Measurements from ENCODE around the gene CORIN.

CORIN gene

DNA sequence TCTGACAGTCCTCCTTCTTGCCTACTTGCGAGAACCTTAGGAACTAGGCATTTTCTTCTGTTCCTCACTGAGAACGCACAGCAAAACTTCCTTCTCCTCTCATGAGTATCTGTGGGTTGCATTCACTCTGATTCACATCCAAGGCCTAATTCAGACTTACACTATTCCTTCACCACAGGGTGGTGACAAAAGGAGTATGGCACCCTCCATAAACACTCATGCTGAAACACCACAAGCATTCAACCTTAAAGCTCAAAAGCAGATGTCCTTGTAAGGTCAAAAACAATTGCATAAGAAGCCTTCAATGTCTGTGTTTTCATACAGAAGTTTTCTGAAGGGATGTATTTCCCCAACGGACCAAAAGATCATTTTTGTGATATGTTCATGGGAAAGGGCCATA, 147.3 kb downstream of the CORIN start:
- DNase-seq (ENCODE audit: low read depth in 2 of 2): no peak

DNA sequence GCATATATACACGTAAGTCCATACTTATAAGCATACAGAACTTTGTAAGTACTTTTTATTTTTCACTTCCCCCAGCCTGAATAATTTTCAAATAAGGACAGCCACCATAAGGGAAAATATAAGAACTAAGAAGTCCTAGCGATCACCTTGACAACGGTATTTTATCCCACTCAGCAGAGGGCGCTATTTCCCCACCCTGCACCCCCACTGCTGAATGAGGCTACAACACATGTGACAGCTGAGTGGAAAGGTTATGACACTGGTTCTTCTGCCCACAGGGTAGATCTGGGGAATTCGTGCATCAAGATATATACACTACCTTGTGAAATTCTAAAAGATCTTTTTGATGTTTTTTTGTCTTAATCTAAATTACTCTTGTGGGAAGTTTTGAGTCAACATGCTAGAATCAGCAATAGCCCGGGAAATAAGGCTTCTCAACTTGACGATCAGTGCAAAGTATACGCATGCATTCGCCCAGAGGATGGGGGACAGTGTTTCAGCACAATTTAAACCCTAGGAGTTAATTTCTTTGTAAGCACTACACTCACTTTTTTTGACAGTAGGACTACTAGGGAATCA, 151.5 kb downstream of the CORIN start:
- peak; percentile 31 to 40 for DNase-seq (ENCODE audit: low read depth in 2 of 2)

DNA sequence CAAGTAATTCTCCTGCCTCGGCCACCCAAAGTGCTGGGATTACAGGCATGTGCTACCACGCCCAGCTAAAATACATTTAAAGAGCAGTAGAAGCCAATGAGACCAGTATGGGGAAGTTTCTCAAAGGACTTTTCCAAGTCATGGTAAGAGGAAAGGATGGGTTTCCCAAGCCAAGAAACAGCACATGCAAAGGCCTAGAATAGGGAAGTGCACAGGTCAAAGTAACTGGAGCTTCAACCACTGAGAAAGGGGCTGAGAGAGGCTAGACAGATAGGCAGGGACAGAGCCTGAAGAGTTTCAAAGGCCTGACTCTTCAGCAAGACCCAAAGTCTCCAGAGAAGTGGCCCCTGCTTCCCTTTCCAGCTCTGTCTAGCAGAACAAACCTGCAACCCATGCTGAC, 162.1 kb downstream of the CORIN start:
- DNase-seq (ENCODE audit: low read depth in 2 of 2): no peak

DNA sequence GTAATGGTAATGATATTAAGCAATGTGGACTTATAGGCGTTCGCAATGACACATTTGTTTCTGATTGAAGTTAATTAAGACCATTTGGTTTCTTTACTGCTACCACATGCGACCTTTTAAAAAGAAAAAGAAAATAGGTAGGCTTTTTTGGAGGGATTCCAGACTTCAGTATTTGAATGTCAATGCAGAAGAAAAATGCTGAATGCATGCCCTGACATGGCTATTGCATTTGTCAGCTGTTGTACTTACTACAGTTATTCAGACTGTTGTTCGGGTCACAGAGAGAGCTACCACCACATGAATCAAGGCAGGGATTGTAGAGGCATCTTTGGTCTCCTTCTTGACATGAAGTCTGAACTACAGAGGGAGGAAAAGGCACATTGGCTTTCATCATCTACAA, 163.7 kb downstream of the CORIN start:
- no peak for DNase-seq (ENCODE audit: low read depth in 2 of 2)

DNA sequence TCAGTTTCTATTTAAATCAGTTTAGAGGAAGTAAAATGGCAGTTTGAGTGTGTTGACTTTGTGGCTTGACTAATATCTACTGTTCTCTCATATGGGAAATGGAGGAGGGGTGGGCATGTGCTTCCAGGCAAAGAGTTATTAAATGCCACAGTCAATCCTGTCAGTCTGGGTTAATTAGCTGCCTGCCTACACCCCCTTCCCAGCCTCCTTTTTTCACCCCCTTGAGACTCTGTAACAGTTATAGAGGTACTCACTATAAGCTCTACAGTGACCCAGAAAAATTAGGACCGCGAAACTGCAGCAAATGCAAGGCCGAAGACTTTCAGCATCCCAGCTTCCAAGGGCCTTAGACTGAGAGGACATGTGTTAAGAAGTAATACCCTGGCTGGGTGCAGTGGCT, 165.2 kb downstream of the CORIN start:
- DNase-seq (ENCODE audit: low read depth in 2 of 2): no peak

DNA sequence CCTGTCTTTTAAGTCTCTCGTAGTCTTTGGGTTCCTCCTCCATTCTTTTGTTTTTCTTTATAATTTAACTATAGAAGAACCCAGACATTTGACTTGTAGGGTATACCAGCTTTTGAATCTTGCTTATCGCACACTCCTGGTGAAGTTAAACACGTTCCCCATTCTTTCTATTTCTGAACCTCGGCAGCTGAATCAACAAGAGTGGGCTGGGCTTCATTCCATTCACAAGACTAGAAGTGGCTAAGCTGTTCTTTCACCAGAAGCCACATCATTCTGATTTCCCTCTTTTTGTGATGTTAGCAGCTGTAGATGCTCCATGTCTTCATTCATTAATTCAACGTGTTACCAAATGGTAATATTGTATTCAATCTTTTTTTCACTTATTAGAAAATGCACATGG, 167.9 kb downstream of the CORIN start:
- DNase-seq (ENCODE audit: low read depth in 2 of 2): no peak

DNA sequence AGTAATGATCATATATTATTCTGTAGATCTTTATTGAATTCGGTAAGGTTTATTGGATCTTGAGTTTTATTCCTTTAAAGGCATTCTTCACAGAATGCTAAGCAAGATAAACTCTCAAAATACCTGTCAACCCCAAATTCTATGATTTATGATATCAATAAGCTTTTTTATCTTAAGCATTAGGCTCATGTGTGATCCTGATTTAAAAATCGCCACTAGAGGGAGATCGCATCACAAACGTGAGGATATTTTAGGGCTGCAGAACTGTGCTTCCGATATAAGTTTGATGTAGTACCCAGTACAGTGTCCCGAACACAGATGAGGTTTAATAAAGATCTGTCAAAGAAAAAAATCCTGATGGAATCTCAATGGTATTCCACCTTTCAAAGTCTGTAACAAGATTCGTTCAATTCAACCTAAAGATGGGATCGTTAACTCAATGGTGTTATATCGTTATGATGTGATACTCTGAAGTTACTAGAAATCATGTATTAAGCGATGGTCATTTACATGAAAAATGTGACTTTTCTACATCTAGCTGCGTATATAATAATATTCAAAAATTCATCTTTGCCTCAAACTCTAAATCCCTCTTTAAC, 169.0 kb downstream of the CORIN start:
- no peak for DNase-seq (ENCODE audit: low read depth in 2 of 2)

DNA sequence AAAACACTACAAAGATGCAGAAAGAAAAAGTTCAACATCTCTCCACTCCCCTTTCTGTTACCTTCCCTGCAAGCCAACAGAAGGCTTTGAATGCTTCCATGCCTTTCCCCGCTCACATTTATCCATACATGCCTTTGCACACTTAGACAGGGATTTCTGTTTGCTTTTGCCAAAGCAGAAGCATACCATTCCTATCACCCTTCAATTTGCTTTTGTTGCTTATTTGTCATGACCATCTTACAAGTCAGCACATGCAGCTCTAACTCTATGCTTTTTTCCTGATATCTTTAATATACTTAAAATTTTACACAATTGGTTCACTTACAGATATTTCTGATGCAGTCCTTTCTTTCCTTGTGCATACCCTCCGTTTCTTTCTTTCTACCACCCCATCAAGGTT, 169.6 kb downstream of the CORIN start:
- DNase-seq (ENCODE audit: low read depth in 2 of 2): no peak

DNA sequence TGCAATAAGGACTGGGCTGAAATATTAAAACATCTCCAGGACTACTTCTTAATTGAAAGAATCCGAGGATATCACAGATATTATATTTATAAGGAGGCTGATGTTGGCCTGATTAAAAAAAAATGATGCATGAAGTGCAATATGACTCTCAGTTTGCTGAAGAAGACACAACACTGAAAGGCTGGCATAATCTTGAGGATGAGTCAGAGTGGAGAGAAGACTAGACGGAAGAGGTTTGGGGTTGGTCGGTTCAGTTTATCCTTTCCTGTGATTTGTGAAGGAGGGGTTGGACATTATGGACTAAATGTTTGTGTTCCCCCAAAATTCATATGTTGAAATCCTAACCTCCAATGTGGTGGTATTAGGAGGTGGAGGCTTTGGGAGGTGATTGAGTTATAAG, 170.3 kb downstream of the CORIN start:
- no peak for DNase-seq (ENCODE audit: low read depth in 2 of 2)

DNA sequence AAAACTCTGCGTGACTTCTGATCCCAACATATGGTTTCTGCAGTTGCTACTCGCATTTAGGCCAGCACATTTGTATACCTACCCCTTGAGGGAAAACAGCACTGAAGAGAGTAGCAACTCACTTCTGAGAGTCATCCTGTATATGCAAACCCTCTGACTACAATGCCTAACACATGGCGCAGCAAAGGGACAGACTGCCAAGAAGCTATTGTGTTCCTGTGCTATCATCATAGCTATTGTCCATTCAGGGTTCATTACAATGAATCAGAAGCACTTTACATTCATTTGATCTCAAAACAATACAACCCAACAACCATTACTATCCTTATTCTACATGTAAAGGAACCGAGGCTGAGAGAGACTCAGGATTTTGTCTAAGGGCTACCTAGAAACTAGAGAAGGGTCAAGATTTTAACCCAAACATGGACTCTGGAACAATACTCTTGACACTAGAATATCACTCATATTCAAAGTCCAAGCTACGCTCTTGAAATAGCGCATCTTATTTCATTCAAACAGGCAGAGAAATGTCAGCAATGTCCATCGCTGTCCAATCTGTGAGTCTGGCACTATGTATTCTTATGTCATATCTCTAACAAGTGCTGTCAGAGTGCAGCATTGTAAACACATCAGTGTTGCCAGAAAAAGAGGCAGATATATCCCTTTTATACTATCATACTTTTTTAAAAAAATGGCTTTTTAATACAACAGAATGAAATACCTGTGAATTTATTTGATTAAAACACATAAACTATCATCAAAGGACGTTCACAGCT, 173.6 kb downstream of the CORIN start:
- DNase-seq (ENCODE audit: low read depth in 2 of 2): no peak

DNA sequence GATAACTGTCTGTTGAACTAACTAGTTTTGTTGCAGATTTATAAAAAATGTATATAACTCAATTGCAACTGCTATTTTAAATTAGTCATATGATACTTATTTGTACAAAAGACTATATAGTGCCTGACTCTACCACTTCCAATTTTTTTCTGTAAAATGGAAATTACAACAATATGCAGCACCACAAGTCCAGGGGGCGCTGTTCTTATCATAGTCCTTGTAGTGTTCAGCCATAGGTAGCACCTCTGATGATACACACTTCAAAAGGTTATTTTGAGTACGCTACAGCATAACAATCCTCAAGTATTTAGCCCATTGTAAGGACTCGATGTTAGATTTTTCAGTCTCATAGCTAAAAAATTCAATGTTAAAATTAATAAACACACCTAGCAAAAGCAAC, 174.9 kb downstream of the CORIN start:
- DNase-seq (ENCODE audit: low read depth in 2 of 2): no peak

DNA sequence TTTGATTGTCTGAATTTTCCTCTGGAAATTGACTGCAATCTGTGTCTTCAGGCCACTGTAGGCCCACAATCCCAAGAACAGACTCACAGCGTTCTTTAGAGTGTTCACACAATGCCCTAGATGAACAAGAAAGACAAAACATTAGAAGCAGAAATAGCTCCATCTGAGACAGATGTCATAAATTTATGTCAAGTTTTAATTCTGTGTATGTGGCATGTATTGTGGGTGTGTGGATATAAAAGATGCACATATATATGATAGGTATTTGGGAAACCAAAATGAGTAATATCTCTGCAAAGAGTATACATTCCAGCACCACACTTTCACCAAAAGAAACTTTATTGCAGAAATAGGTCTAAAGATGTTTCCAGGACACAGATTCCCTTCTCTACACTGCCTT, 176.1 kb downstream of the CORIN start:
- no peak for DNase-seq (ENCODE audit: low read depth in 2 of 2)

DNA sequence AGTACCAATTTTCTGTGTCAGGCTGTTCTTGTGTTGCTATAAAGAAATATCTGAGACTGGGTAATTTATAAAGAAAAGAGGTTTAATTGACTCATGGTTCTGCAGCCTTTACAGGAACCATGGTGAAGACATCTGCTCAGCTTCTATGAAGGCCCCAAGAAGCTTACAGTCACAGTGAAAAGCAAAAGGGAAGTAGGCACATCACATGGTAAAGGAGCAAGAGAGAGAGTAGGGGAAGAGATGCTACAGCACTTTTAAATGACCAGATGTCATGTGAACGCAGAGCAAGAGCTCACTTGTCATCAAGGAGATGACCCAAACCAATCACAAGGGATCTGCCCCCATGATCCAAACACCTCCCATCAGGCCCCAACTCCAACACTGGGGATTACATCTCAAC, 178.5 kb downstream of the CORIN start:
- DNase-seq (ENCODE audit: low read depth in 2 of 2): no peak

DNA sequence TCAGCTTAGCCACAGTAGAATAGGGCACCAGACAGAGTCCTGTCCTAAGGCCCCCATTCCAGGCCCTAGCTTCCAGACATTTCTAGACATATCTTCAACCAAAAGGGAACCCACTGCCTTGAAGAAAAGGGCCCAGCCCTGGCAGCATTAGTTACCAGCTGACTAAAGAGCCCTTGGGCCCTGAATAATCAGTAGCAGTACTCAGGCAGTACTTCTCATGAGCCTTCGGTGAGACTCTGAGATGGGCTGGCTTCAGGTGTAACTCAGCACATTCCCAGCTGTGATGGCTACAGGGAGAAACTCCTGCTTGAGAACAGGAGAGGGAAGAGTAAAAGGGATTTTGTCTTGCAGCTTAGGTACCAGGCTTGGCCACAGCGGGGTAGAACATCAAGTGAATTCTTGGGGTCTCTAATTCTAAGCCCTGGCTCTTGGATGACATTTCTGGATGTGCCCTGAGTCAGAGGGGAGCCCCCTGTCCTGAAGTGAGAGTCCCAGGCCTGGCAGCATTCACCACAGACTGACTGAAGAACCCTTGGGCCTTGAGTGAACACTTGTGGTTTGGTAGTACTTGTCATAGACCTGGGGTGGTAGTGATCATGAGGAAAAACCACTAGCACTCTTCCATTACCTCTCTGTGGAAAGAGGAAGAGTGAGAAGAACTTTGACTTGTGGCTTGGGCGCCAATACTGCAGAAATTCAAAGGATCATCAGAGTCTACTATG, 182.7 kb downstream of the CORIN start:
- no peak for DNase-seq (ENCODE audit: low read depth in 2 of 2)

DNA sequence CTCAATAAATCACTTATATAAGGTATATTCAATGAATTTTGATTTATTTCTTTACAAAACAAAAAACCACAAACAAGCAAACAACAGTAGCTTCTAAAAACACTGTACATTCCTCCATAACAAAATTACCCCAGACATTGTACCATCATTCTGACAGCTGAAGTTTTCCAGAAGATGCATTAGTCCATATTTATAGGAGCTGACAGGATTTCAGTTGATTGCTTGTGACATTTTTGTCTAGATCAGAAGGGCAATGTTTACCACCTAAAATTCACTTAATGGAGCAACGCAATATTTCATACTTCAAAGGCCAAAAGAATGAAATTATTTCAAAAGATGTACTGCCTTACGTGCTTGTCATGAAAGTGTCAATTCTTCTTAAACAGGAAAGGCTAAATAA, 185.8 kb downstream of the CORIN start:
- no peak for DNase-seq (ENCODE audit: low read depth in 2 of 2)

DNA sequence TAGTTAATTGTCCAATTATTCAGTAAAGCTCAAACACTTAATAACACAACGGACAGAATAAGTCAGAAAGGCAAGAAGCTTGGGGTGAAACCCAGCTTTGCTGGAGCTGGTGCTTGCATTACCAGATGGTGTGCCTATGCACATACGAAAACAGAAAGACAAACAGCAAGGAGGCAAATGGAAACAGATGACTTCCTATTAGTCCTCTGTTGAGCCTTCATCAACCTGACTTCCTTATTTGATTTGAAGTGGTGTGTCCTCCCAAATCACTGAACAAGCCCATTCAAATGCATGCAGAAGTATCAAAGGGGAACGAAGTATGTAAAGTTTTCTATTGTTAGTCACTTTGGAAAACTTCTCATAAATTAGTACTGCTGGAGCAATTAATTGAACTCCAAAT, 186.6 kb downstream of the CORIN start:
- DNase-seq (ENCODE audit: low read depth in 2 of 2): no peak

DNA sequence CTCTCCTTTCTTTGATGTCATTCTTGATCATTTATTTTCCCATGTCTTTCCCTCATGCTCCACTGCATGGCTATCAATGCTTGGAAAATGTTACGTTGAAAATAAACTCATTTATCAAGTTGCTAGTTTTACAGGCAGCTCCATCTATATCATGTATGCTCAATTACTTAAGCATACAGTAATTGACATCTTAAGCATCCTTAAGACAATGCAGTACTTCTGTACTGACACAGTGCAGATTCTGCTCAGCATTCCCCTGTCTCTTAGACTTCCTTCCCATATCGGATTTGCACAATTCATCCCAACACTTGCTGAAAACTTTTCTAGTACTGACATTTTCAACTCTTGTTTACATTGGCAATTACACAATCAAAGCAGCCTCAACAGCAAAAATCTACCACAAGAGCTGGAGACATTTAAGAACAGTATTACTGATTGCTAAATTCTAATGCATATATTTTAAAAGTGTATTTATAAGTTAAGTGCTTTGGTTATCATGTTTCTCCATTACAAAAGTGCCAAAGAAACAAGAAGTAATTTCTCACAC, 187.2 kb downstream of the CORIN start:
- no peak for DNase-seq (ENCODE audit: low read depth in 2 of 2)

DNA sequence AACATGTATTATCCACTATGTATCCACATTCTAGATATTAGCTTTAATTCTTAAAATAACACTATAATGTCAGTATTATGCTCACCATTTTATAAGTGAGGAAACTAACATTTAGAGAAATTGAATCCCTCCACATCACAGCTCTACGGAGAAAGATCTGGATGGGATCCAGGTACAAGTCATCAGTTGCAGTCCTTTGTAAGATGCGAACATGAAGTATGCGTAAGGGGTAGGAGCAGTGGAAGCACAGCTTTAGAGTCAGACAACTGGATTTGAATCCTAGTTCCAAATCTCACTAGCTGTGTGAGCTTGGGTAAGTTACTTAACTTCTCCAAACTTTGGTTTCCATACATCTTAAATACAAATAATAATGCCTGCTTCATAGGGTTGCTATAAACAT, 190.3 kb downstream of the CORIN start:
- DNase-seq (ENCODE audit: low read depth in 2 of 2): no peak

DNA sequence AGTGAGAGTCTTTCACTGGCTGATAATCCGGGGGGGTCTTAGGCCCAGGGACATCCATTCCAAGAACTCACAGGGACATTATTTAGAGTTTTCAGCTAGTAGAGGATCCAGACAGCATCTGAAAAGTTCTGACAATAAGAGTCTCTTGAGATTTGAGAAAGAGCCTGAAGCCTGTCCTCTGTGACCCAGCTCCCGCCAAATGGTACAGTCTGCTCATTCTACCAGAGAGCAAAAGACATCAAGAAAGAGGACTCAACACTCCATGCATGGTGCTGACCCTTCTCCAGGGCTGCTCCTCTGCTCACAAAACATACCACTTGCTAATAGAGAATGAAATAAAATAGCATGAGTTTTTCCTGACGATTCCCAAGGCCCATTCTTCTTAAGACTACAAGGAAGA, 190.8 kb downstream of the CORIN start:
- no peak for DNase-seq (ENCODE audit: low read depth in 2 of 2)

DNA sequence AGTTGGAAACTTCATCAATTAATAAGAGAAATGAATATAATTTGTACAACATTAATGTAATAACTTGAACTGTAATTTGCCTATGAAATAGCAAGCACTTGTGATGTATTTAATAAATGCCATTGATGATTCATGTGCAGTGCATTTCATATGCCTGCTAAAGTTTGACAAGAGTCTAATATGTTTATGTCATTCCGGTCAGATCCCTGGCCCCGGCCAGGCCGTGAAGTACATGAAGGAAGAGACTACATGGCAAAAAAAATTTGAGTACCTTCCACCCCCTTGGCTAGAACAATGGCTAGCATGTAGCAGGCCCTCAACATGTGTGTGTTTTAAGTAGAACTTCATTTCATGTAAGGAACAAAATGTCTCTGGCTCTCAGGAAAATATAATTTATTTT, 191.5 kb downstream of the CORIN start:
- no peak for DNase-seq (ENCODE audit: low read depth in 2 of 2)

DNA sequence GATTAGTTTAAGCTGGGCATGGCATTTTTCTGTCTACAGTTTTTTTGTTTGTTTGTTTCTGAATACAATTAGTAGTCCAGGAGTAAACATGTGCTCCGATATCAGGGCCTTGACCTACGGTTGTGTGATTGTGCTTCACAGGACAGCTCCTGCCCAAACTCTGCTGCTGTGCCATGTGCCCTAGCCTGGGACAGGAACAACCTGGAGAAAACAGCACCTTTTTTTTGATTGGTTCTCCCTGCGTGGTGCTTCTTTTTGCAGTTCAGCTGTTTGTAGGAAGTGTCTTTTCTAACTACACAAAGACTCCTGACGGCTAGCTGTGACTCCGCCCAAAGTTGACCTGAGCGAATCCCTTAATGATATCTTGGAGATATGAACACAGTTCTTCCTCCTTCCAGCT, 194.0 kb downstream of the CORIN start:
- no peak for DNase-seq (ENCODE audit: low read depth in 2 of 2)

DNA sequence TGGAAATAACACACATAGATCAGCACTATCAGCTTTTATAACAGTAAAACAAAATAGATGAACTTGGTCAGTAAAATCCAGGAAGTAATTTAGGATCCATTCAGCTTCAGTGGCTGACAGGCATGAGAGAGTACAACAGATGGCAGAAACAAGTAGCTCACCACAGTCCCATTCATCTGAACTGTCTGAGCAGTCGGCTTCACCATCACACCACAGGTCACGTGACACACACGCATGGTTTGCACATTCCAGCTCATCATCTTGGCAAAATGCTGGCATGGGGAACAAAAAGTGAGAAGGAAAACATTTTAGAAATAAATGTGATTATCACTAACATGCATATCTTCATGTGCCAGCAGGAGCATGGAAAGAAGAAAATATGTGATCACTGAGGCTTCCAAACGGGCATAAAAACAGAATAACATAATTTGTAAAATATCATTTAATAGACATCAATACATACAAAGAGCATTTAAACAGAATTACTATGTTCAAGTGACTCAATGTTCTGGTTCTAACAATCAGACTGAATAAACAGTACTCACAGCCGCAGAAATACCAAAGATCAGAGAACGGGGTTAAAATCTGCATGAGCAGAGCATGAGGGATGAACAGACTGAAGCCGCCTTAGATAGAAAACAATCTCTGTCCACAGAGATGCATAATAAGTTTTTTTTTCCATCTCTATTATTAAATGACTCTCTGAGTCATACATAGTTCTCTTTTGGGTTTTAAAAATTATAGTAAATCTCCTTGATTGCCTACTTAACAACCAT, 194.7 kb downstream of the CORIN start:
- no peak for DNase-seq (ENCODE audit: low read depth in 2 of 2)
